Jurkat, Clone E6-1 (cell line): ENCODE measurements around the gene COL6A1.

Experiments used
- DNase-seq: peaks from one replicate; pipeline ENCODE4 v3.0.0-alpha.2; 2011; ENCODE audit warnings: low read depth, low spot score
- H3K4me3 ChIP-seq: 2 replicates; pipeline ENCODE4 v1.5.1; 2011; ENCODE audit warnings: mild to moderate bottlenecking, low read length, control low read depth, moderate library complexity

Gene COL6A1

DNA sequence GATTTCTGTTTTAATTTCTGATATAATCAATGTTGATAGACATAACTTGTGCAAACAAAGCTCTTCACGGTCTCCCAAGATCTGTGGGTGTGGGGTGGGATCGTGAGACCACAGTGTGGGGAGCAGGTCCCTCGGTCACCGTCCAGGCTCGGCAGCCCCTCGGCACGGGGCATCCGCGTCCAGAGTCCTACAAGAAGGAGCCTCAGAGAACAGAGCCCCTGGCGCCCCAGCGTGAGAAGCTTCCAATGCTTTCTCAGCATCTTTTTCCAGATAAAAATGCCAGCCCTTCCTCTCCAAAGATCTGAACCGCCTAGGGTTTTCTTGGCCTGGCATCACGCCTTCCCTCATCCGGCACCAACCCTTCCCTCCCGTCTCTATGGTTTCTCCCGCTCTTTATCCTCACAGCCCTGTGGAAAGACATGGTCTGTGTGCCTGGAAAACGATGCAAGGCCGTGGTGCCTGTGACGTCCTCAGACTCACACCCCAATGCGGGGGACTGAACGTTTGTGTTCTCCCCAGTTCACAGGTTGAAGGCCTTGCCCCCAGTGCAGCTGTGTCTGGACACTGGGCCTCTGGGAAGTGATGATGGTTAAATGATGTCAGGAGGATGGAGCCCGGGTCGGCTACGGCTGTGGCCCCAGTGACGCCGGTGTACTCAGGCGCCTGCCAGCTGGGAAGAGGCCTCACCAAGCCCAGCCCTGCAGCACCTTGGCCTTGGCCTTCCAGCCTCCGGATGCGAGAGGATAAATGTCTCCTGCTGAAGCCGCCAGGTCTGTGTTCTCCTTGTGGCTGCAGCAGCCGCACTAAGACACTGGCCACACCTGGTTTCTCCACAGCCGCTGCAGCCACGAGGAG, 70.5 kb downstream of the COL6A1 start:
- DNase-seq: no peak
- H3K4me3 ChIP-seq: no peak overlapping the region

DNA sequence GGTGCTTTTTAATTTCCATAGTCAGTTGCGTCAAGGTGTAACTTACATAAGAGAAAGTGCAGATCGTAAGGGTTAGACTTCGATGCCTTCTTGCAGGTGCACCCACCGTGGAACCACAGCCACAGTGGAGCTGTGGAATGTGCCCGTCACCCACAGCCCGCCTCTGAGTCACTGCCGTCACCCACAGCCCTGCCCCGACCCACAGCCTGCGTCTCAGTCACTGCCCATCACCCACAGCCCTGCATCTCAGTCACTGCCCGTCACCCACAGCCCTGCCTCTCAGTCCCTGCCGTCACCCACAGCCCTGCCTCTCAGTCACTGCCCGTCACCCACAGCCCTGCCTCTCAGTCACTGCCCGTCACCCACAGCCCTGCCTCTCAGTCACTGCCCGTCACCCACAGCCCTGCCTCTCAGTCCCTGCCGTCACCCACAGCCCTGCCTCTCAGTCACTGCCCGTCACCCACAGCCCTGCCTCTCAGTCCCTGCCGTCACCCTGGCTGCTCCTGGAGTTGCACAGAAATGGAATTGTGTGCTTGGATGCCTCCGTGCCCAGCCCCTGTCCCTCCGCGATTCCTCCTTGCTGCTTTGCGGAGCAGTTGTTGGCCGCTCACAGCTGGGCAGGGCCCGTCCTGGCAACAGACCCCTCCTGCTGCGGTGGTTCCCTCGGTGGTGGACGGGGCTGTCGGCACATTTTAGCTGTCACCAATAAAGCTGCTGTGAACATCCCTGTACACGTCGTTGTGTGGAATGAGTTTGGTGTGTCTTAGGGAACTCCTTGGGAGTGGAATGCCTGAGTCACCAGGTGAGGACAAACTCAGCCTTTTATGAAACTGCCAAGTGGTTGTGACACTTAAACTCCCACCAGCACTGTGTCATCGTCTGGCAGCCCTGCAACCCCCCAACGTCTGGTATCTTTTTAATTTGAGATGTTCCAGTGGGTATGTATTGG, 71.4 kb downstream of the COL6A1 start:
- H3K4me3 ChIP-seq: no peak overlapping the region
- DNase-seq: no peak

DNA sequence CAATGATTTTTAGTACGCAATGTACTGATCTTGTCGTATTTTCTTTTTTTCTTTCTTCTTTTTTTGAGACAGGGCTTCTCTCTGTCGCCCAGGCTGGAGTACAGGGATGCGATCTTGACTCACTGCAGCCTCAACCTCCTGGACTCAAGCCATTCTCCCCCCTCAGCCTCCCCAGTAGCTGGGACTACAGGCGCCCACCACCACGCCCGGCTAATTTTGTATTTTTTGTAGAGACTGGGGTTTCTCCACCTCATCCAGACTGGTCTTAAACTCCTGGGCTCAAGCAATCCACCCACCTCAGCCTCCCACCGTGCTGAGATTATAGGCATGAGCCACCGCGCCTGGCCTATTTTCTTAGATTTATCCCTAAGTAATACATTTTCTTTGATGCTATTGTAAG, 72.5 kb downstream of the COL6A1 start:
- no peak overlapping the region for H3K4me3 ChIP-seq
- DNase-seq: no peak

DNA sequence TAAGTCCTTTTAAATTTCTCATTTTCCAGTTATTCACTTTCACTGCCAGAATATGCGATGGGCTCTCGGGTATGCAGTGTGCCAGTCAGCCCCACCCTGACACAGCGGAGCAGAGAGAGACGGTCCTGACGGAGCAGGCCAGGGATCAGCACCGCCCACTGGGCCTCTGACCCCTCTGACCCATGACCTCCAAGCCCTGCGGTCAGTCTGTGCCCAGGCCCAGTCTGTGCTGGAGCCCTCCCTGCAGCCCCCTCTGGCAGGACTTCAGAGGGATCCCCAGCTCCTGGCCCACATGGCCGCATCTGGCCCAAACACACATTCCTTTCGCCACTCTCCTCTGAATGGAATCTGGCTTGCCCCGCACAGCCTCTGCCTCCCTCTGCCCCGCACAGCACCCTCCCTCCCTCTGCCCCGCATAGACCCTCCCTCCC, 72.9 kb downstream of the COL6A1 start:
- DNase-seq: no peak
- H3K4me3 ChIP-seq: no peak overlapping the region
